ENCODE data around the gene DOC2A. TPM values are rescaled to one million over a fixed set of nuclear protein-coding genes. Genes with fewer than 3 reads are reported as not detected.

The DOC2A gene
- total and polyA plus RNA-seq, 2 donors (not counting 3 experiments of a cell fraction or from before 2014, with no cell fraction given) = 0.60 to 0.63 TPM

DNA sequence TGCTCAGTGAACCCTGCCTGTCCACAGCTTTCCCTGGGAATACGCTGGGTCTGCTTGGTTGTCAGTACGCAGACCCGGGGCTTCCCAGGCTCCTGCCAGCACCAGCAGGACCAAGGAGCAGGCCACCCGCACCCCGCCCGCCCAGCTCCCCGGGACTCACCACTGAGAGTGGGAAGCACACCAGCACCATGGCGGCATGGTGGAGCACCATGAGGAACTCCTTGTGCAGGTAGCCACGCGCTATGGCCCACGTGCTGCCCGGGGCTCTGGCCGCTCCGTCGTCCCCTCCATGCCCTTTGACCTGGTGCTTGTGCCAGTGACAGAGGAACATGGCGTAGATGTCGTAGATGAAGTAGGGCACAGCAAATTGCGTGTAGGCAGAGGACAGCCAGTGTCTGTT, 15.6 kb upstream of the DOC2A start:
- Histone ChIP-seq H3K36me3 (ENCODE audit: control insufficient read depth in 2 of 2, extremely low read depth in 1 of 2, insufficient read depth in 2 of 2, low read length in 2 of 2) (no peaks in the 10 kb centered on the region), H3K4me2 (ENCODE audit: insufficient read depth, low read length) (no peak overlapping the region), H2AFZ (ENCODE audit: low read depth, low read length) (no peak overlapping the region), H3K27ac (ENCODE audit: insufficient read depth, low read depth, low read length) (no peak overlapping the region), H3K4me1 (ENCODE audit: control insufficient read depth, extremely low read depth, insufficient read depth, low read length) (no peaks in the 10 kb centered on the region), H3K27me3 (ENCODE audit: control insufficient read depth in 2 of 2, insufficient read depth in 2 of 2, low read length in 2 of 2) (peaks cover 11 to 14% of the 10 kb centered on the region in 2 experiments), H3K9me1 (replicated peaks; ENCODE audit: control insufficient read depth, extremely low read depth, insufficient read depth, low read length) (no peaks in the 10 kb centered on the region), H3K9ac (replicated peaks; ENCODE audit: extremely low read depth, insufficient read depth, low read length) (no peak overlapping the region), H3K9me3 (replicated peaks; ENCODE audit: control insufficient read depth, insufficient read depth, low read length) (no peaks in the 10 kb centered on the region), H3K4me3 (replicated peaks in 1 of 3; ENCODE audit: insufficient read depth in 1 of 3, low read depth in 1 of 3, low read length in 3 of 3) (no peak overlapping the region), H3K79me2 (ENCODE audit: control insufficient read depth, insufficient read depth, low read length) (no peaks in the 10 kb centered on the region), H4K20me1 (replicated peaks; ENCODE audit: control insufficient read depth, extremely low read depth, insufficient read depth, low read length) (no peaks in the 10 kb centered on the region)
- ChIA-PET POLR2A (no interaction called here), CTCF (no interaction called here)
- intact Hi-C loops (cut with micrococcal nuclease) (no loop called here), dilution Hi-C loops (cut with MboI; ENCODE audit: extremely low pct_ligation_motif_present, low sequenced_read_pairs) (no loop called here)
- DNase-seq (ENCODE audit: low read depth, low spot score) = no peak
- no peak for FAIRE-seq
- TF ChIP-seq MYC (IDR thresholded peaks at IDR 0.05; ENCODE audit: low read depth, low read length) (no peak), POLR2A (IDR thresholded peaks at IDR 0.05; ENCODE audit: low read depth, low read length) (no peak), EZH2 (IDR thresholded peaks at IDR 0.05; ENCODE audit: borderline replicate concordance, low read depth, low read length, severe bottlenecking) (no peak), GATA2 (IDR thresholded peaks at IDR 0.05; ENCODE audit: insufficient read depth, insufficient read length, low read depth, low read length) (no peak), JUN (IDR thresholded peaks at IDR 0.05; ENCODE audit: borderline replicate concordance, insufficient read depth, insufficient read length, low read depth) (no peak), POLR2AphosphoS5 (IDR thresholded peaks at IDR 0.05; ENCODE audit: insufficient read depth, low read depth, low read length) (no peak), FOS (IDR thresholded peaks at IDR 0.05; ENCODE audit: borderline replicate concordance, insufficient read depth, low read length) (no peak)
- TF ChIP-seq, protein P1, sequence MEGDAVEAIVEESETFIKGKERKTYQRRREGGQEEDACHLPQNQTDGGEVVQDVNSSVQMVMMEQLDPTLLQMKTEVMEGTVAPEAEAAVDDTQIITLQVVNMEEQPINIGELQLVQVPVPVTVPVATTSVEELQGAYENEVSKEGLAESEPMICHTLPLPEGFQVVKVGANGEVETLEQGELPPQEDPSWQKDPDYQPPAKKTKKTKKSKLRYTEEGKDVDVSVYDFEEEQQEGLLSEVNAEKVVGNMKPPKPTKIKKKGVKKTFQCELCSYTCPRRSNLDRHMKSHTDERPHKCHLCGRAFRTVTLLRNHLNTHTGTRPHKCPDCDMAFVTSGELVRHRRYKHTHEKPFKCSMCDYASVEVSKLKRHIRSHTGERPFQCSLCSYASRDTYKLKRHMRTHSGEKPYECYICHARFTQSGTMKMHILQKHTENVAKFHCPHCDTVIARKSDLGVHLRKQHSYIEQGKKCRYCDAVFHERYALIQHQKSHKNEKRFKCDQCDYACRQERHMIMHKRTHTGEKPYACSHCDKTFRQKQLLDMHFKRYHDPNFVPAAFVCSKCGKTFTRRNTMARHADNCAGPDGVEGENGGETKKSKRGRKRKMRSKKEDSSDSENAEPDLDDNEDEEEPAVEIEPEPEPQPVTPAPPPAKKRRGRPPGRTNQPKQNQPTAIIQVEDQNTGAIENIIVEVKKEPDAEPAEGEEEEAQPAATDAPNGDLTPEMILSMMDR (IDR thresholded peaks at IDR 0.05; ENCODE audit: extremely low read depth in 1 of 2, insufficient read depth in 1 of 2, low read depth in 1 of 2, low read length in 2 of 2) = no peak
- TF ChIP-seq, protein P2, sequence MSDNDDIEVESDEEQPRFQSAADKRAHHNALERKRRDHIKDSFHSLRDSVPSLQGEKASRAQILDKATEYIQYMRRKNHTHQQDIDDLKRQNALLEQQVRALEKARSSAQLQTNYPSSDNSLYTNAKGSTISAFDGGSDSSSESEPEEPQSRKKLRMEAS (IDR thresholded peaks at IDR 0.05; ENCODE audit: insufficient read depth, insufficient read length) = no peak
- BruUV-seq (replicated peaks) = no TSS peak

Data from endothelial cell of umbilical vein (primary cell).